Hepatocyte (in vitro differentiated cells): ENCODE measurements around the gene SETDB2.

Source experiments
- CTCF ChIP-seq: fragments of 200-600 bp; sonication (generic); IDR thresholded peaks from 2 replicates; pipeline ENCODE4 v1.5.1; 2016; ENCODE audit warnings: antibody characterized with exemption, mild to moderate bottlenecking; ENCODE audit not compliant: poor library complexity
- EZH2 ChIP-seq: fragments of 200-600 bp; sonication (generic); IDR thresholded peaks from 2 replicates; pipeline ENCODE4 v1.6.1; 2016; ENCODE audit warnings: antibody characterized with exemption, mild to moderate bottlenecking, borderline replicate concordance

GRCh38 chr13:49459580-49459979 lies 15.5 kb downstream of the SETDB2 start:
- TF ChIP-seq CTCF (no peak), EZH2 (no peak)
